Activated T-cell treated with anti-CD3 and anti-CD28 coated beads for 4 hours (primary cell): ENCODE results near the gene MBIP.

Experiments used
- DNase-seq: peaks from one replicate; pipeline ENCODE4 v3.0.0-alpha.2; 2020

The MBIP gene

DNA sequence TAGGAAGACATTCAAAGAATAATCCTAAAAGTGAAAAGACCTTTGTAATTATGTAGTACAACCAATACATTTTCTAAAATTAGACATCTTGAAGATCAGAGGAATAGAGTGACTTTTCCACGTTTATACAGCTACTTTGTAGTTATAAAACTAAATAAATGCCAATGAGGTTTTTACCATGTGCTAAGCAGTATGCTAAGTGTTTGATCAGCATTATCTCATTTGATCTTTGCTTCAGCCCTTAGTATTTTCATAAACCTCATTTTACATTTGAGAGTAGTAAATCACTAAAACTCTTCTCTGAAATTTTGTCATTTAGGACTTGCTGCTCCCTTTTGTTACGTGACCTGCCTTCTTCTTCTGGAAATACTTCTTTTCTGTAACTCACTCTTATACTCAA is 13.6 kb downstream of the MBIP start:
- no peak for DNase-seq

- DNase-seq, result no peak
Observed at GRCh38 chr14:36304895-36305294, 15.5 kb downstream of the MBIP start.

DNA sequence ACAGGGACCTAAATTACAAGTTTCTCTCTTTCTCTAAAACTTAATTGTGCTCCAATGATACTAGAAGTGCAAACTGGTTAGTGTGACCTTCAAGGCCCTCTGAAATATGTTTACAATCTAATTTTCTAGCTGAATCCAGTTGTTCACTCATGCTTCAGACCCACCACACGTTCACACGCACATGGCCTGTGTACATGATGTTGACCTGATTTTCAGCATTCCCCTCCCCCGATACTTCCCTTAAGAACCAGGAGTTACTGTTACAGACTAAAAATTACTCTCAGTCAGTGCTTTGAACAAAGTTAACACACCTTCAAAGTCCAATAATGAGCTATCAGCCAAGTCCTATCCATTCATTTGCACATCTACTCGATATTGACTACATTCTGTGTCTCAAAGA is 16.5 kb downstream of the MBIP start:
- DNase-seq, result no peak

DNA sequence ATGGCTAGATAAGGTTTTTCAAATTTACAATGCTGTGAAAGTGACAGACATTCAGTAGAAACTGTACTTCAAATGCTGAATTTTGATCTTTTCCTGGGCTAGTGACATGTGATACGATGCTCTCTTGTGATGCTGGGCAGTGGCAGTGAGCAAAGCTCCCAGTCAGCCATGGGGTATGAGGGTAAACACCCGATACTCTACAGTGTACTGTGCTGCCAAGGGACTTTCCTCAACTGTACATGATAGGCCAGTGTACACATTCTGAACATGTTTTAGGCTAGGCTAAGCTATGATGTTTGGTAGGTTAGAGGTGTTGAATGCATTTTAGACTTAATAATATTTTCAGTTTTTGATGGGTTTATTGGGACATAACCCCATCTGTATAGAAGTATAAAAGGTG is 17.6 kb downstream of the MBIP start:
- DNase-seq, result no peak

- no peak for DNase-seq
Observed at GRCh38 chr14:36301159-36301558, 19.3 kb downstream of the MBIP start.

- no peak for DNase-seq
Observed at GRCh38 chr14:36300337-36300736, 20.1 kb downstream of the MBIP start.

DNA sequence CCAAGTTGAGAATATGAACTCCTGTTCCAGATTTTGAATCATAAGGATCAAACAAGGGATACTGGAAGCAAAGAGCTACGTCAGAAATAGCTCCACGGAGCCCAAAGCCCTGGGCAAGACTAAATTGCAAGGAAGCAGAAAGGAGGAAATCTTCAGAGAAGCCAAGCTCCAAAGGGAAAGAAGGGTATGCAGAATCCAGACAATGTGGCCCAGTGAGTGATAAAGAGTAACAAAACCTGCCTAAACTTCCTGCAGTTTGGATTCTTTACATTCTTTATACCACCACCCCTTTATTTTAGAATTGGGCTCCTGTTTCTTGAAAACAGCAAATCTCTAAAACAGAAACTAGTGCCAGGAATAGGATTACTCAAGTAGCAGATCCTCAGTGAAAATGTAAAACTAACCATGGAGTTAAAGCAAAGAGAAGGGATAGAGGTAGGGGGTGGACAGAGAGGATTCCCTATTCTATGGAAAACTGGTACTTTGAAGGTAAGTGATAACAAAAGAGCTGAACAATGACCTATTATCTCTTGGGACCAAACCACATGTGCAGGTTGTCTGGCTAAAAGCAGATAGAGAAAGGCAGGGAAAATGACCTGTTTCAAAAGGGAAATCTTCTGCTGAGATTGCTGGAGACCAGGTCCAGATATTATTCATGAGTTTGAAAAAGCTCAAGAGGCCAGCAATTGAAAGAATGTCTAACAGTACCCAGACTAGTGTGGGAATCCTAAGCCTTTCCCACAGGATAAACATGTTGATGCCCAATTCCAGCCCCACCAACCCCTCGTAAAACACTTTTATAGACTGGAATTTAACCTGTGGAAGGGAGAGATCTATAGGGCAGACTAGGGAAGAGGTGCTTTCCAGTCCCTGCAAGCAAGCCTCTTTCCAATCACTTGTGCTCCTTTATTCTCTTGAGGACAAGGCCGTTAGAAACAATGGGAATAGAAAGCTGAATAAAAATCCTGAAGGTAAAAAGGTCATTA is 24.5 kb downstream of the MBIP start:
- DNase-seq, result no peak

- DNase-seq, result no peak
Observed at GRCh38 chr14:36294543-36294942, 25.9 kb downstream of the MBIP start.

GRCh38 chr14:36293824-36294223 is 26.6 kb downstream of the MBIP start:
- DNase-seq, result no peak

DNA sequence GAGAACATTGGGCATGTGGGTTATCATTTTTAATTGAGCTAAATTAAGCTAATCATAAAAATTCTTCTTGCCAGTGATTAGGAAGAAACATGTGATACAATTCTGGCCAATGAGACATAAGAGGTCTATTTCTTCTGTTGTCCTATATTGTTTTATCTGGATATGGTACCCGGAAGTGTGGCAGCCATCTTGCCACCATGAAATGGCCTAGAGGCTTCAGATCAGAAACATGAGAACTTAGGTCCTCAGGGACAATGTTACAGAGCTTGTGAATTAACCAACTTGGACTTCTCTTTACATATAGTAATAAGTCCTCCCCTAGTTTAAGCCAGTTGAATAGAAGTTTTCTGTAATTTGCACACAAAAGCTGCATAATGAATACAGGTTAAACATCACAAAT is 30.5 kb downstream of the MBIP start:
- no peak for DNase-seq

DNA sequence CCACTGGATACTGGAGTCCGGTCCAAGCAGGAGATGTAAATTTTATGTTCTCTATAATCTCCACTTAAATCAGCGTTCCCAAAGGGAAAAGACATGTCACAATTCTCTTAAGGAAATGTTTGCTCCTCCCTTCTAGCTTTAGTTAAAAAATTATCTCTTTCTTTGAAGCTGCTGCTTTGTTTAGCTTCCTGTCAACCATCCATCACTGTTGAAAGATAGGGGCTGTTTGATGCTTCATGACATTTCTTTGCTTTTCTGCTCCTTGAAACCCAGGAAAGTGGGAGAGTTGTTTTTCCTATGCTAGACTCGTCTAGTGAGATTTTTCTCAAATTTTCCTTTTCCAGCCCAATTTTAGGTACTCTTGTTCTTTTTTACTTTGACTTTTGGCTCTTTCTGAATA is 31.9 kb downstream of the MBIP start:
- DNase-seq, result no peak

- no peak for DNase-seq
Observed at GRCh38 chr14:36284971-36285595, 35.4 kb downstream of the MBIP start.

- DNase-seq, result no peak
Observed at GRCh38 chr14:36281309-36281708, 39.1 kb downstream of the MBIP start.

DNA sequence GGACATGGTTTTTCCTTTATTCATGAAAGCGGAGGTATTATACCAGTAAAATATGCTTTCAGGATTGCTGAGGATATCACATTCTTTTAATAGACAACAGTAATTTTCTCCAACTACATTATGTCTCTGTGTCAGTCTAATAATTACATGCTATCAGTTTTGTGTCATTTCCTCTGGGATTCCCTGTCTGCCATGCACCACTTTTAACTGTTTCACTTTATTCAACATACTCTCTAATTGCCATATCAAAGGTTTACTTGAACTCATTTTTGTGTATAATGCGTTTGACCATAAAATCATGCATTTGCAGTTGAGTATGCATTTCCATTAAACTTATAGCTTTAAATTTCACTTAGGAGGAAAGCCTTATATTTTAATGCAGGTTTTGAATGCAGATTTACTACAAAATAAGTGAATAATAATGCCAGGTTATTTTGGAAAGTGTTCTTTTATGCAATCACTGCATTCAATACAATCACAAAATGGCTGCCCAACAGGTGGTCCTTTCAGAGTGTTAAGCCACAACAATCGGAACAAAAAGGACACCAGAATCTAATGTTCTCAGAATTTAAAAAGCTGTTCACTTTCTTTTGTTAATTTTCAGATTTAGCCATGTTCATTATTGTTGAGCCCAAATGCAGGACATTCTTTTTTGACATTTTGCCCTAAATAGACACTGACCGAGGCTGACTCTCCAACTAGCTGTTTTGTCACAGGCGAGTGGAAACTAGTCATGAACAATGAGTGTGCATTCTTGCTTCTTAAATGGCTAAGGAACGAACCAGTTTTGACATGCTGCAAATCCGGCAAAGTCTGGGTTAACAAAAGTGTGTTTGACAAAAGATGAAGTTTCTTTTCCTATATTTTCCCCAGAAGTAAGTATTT is 40.9 kb downstream of the MBIP start:
- DNase-seq, result no peak

DNA sequence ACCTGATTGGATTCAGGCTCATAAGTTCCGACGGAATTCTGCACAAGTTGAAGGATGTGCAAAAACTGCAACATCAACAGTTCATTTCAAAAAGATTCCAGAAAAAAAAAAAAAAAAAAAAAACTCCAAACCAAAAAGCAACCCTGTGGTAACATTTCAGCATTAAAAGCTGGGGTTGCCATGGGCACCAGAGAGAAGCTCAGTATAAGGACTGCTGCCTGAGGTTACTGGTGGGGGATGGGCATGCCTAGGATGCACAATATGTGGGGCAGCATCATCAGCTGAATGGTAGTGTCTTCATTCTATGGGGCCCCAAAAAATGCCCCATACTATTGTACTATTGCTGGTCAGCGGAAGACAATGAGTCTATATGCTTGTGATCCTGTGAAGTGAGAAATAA is 44.7 kb downstream of the MBIP start:
- no peak for DNase-seq

DNA sequence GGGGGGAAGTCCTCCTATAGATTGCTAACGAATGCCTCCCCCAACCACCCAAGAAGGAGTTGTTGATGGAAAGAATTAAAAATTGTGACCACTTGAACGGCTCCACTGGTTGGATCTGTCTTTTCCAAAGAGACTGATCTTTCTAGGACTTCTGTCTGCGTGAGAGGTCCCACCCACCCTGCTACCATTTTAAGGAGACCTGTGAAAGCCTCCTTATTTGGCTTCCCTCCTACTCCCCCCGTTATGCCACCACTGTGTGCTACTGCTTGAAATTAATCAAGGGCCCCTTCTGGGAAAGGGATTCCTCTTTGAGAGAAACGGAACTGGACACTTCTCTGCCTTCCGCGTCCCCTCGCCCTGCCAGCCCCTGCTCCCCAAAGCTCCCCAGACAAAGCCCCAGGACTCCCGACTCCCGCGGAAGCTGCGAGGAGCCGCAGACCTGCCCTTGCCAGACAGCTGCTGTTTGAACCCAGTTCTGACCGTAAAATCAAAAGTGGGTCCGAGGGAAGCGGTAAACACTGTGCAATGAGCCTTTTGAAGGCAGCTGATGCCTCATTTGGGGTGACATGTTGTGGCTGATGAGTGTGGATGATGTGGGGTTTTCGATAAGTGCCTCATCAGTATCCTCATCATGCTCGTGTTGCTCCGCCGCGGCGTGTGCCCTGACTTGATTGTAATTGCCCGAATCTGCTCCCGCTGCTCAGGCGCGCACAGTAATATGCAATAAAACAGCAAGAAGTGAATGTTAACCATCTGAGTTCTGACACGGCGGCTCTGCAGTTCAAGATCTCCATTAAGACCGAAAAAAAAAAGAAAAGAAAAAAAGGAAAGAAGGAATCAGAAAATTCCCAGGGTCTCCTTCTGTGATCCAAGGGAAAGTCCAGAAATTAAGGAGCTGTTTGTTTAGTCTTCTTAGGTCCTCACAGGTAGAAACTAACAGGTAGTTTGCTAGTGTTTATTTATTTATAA is 48.2 kb downstream of the MBIP start:
- DNase-seq, result no peak

GRCh38 chr14:36271222-36271621 is 49.2 kb downstream of the MBIP start:
- DNase-seq, result no peak

- no peak for DNase-seq
Observed at GRCh38 chr14:36270191-36270590, 50.2 kb downstream of the MBIP start.

GRCh38 chr14:36268121-36268520 is 52.3 kb downstream of the MBIP start:
- no peak for DNase-seq

GRCh38 chr14:36264595-36264994 is 55.8 kb downstream of the MBIP start:
- no peak for DNase-seq

DNA sequence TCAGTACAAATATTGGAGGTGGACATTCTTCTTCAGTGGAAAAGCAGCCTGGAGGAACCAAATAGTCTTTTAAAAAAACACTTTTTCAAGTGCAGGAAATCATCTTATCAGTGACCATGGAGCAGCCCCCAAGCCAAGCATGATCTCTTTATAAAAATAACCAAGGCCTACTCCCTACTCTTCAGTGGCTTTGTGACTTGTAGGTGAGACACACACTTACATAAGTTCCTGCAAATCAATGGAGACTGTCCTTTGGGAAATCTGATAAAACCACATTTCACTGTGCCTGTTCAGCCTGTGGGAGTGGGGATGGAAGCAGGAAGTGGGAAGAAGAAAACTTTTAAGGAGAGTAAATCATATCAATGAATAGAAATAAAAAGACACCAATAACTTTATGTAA is 56.3 kb downstream of the MBIP start:
- no peak for DNase-seq

GRCh38 chr14:36260970-36261640 is 59.3 kb downstream of the MBIP start:
- no peak for DNase-seq
